Neural cell (in vitro differentiated cells): ENCODE data around the gene GRM3. TPM values are rescaled to one million over a fixed set of nuclear protein-coding genes. Genes with fewer than 3 reads are reported as not detected.

Experiments used
- H2AFZ ChIP-seq: fragments of 200-600, 300-800 bp; sonication (generic), shearing (Covaris generic); 2 replicates; pipeline ENCODE4 v1.6.0; 2014; ENCODE audit warnings: low read depth, mild to moderate bottlenecking, antibody characterized with exemption, low read length, moderate library complexity
- H3F3A ChIP-seq: fragments of 200-600 bp; shearing (Covaris generic); 2 replicates; pipeline ENCODE4 v1.6.1; 2016; ENCODE audit warnings: mild to moderate bottlenecking, moderate library complexity, mixed read lengths, antibody characterized with exemption, low read length; ENCODE audit not compliant: insufficient read depth, poor library complexity, severe bottlenecking
- H3K27ac ChIP-seq: fragments of 200-600, 300-800 bp; sonication (generic), shearing (Covaris generic); 2 replicates; pipeline ENCODE4 v1.5.1; 2014; ENCODE audit warnings: mild to moderate bottlenecking, low read length, moderate library complexity
- H3K27me3 ChIP-seq: fragments of 300-800, 200-600 bp; sonication (generic), shearing (Covaris generic); 2 replicates; pipeline ENCODE4 v1.6.0; 2014; ENCODE audit warnings: mild to moderate bottlenecking, low read depth, low read length, moderate library complexity; ENCODE audit not compliant: insufficient read depth
- H3K36me3 ChIP-seq: fragments of 300-800, 200-600 bp; sonication (generic), shearing (Covaris generic); 2 replicates; pipeline ENCODE4 v1.5.1; 2014; ENCODE audit warnings: mild to moderate bottlenecking, antibody characterized with exemption, low read length, moderate library complexity; ENCODE audit not compliant: insufficient read depth
- H3K4me2 ChIP-seq: fragments of 300-800, 200-600 bp; sonication (generic), shearing (Covaris generic); 2 replicates; pipeline ENCODE4 v1.6.0; 2014; ENCODE audit warnings: mild to moderate bottlenecking, low read length
- H3K4me3 ChIP-seq: fragments of 300-800, 200-600 bp; sonication (generic), shearing (Covaris generic); 2 replicates; pipeline ENCODE4 v1.5.1; 2014; ENCODE audit warnings: mild to moderate bottlenecking, low read length, moderate library complexity
- H3K79me2 ChIP-seq: fragments of 200-600 bp; shearing (Covaris generic); replicated peaks from 2 replicates; pipeline ENCODE4 v1.6.0; 2014; ENCODE audit warnings: mild to moderate bottlenecking, low read length, moderate library complexity; ENCODE audit not compliant: insufficient read depth
- H3K9ac ChIP-seq: fragments of 300-800, 200-600 bp; sonication (generic), shearing (Covaris generic); 2 replicates; pipeline ENCODE4 v1.6.1; 2016; ENCODE audit warnings: mild to moderate bottlenecking, low read length, mixed read lengths
- H3K9me2 ChIP-seq: fragments of 200-600 bp; shearing (Covaris generic); 2 replicates; pipeline ENCODE4 v1.6.1; 2016; ENCODE audit warnings: mild to moderate bottlenecking, low read length, mixed read lengths; ENCODE audit not compliant: insufficient read depth
- H3K9me3 ChIP-seq: fragments of 200-600, 300-800 bp; sonication (generic), shearing (Covaris generic); 2 replicates; pipeline ENCODE4 v1.6.1; 2016; ENCODE audit warnings: mild to moderate bottlenecking, mixed run types, low read length, moderate library complexity, mixed read lengths
- H4K20me1 ChIP-seq: fragments of 200-600 bp; shearing (Covaris generic); 2 replicates; pipeline ENCODE4 v1.6.1; 2016; ENCODE audit warnings: mild to moderate bottlenecking, mixed run types; ENCODE audit not compliant: insufficient read depth
- CTCF ChIP-seq: fragments of 450-650 bp; IDR thresholded peaks from 2 replicates; pipeline ENCODE4 v1.5.1; 2014; ENCODE audit warnings: antibody characterized with exemption, mild to moderate bottlenecking, moderate library complexity; ENCODE audit not compliant: poor library complexity, severe bottlenecking
- EP300 ChIP-seq: fragments of 450-650 bp; conservative IDR thresholded peaks from 2 replicates; pipeline ENCODE4 v1.6.1; 2014; ENCODE audit warnings: antibody characterized with exemption, mild to moderate bottlenecking, moderate library complexity; ENCODE audit not compliant: poor library complexity, severe bottlenecking
- EZH2 ChIP-seq: fragments of 200-600, 300-800 bp; shearing (Covaris generic), sonication (generic); IDR thresholded peaks from 2 replicates; pipeline ENCODE4 v1.6.1; 2014; ENCODE audit warnings: antibody characterized with exemption, low read length, borderline replicate concordance, mild to moderate bottlenecking; ENCODE audit not compliant: insufficient read depth, poor library complexity, severe bottlenecking
- MXI1 ChIP-seq: fragments of 450-650 bp; conservative IDR thresholded peaks from 2 replicates; pipeline ENCODE4 v1.6.1; 2014; ENCODE audit warnings: antibody characterized with exemption, mild to moderate bottlenecking; ENCODE audit not compliant: poor library complexity, severe bottlenecking
- POLR2AphosphoS5 ChIP-seq: IDR thresholded peaks from 2 replicates; pipeline ENCODE4 v1.6.1; 2012
- RAD21 ChIP-seq: fragments of 450-650 bp; conservative IDR thresholded peaks from 2 replicates; pipeline ENCODE4 v1.6.1; 2014; ENCODE audit warnings: antibody characterized with exemption, mild to moderate bottlenecking, moderate library complexity
- REST ChIP-seq: IDR thresholded peaks from 2 replicates; pipeline ENCODE4 v1.6.1; 2012; ENCODE audit warnings: borderline replicate concordance
- SMC3 ChIP-seq: fragments of 450-650 bp; conservative IDR thresholded peaks from 2 replicates; pipeline ENCODE4 v1.6.1; 2014; ENCODE audit warnings: antibody characterized with exemption, mild to moderate bottlenecking, moderate library complexity; ENCODE audit not compliant: poor library complexity
- TAF1 ChIP-seq: IDR thresholded peaks from 2 replicates; pipeline ENCODE4 v1.6.1; 2012; ENCODE audit warnings: low read depth
- polyA plus RNA-seq: library from polyadenylated mRNA; depleted of rRNA; stranded (reverse); fragments of >200 nt; gene quantifications from 2 replicates; pipeline ENCODE4 v1.2.3, GENCODE V29; 2014

GRM3 gene
- polyA plus RNA-seq, 1 donor from 2014 or later: 15.9 TPM

GRCh38 chr7:86765931-86766330 lies 122.2 kb downstream of the GRM3 start:
- Histone ChIP-seq H3K27ac (no peak overlapping the region), H3K36me3 (no peaks in the 10 kb centered on the region)
- TF ChIP-seq SMC3 (no peak), CTCF (no peak), EZH2 (no peak), EP300 (no peak), RAD21 (no peak), TAF1 (no peak), MXI1 (no peak), POLR2AphosphoS5 (no peak), REST (no peak)

GRCh38 chr7:86768394-86768793 lies 124.7 kb downstream of the GRM3 start:
- Histone ChIP-seq H3K4me3 (no peak overlapping the region), H2AFZ (no peak overlapping the region), H3K27me3 (no peaks in the 10 kb centered on the region), H3K9me3 (no peaks in the 10 kb centered on the region), H4K20me1 (no peaks in the 10 kb centered on the region), H3K4me2 (no peak overlapping the region), H3K27ac (no peak overlapping the region), H3K9me2 (no peaks in the 10 kb centered on the region), H3F3A (no peaks in the 10 kb centered on the region), H3K79me2 (no peaks in the 10 kb centered on the region), H3K36me3 (no peaks in the 10 kb centered on the region), H3K9ac (no peak overlapping the region)
- TF ChIP-seq TAF1 (no peak), SMC3 (no peak), EZH2 (no peak), CTCF (no peak), POLR2AphosphoS5 (no peak), REST (no peak), RAD21 (no peak), MXI1 (no peak), EP300 (no peak)

More at GRCh38 chr7:86765931-86766330, 122.2 kb downstream of the GRM3 start:
- Histone ChIP-seq H3K4me3 (no peak overlapping the region), H3K27me3 (no peaks in the 10 kb centered on the region), H2AFZ (no peak overlapping the region), H3K79me2 (no peaks in the 10 kb centered on the region), H3K9me3 (no peaks in the 10 kb centered on the region), H3K9ac (no peak overlapping the region), H3K9me2 (no peaks in the 10 kb centered on the region), H4K20me1 (no peaks in the 10 kb centered on the region), H3F3A (no peaks in the 10 kb centered on the region), H3K4me2 (no peak overlapping the region)
